Suprapubic skin (tissue), 4 donors: Measurements from ENCODE around the gene MAST4. TPM values are rescaled to one million over a fixed set of nuclear protein-coding genes. Genes with fewer than 3 reads are reported as not detected.
A peak's percentile ranks its signal among the peaks of the same experiment; 100 is the strongest.

Source experiments
- DNase-seq, 2 donors: peaks; one replicate each; pipeline ENCODE4 v3.0.0-alpha.2; 2019; ENCODE audit warnings: low spot score in 2 of 2
- H3K27ac ChIP-seq: fragments of 200-600 bp; sonication (generic); one replicate; pipeline ENCODE4 v1.5.1; 2019
- H3K27me3 ChIP-seq: fragments of 200-600 bp; sonication (generic); one replicate; pipeline ENCODE4 v1.5.1; 2019
- H3K36me3 ChIP-seq: fragments of 200-600 bp; sonication (generic); one replicate; pipeline ENCODE4 v1.5.1; 2019
- H3K4me1 ChIP-seq: fragments of 200-600 bp; sonication (generic); one replicate; pipeline ENCODE4 v1.5.1; 2019
- H3K4me3 ChIP-seq: fragments of 200-600 bp; sonication (generic); one replicate; pipeline ENCODE4 v1.5.1; 2019; ENCODE audit warnings: mild to moderate bottlenecking
- H3K9me3 ChIP-seq: fragments of 200-600 bp; sonication (generic); one replicate; pipeline ENCODE4 v1.5.1; 2019
- CTCF ChIP-seq, 2 donors: fragments of 200-600 bp in 1 of 2; fragments of 450-650 bp in 1 of 2; sonication (generic) in 1 of 2; IDR thresholded peaks; one replicate each; pipeline ENCODE4 v1.5.1; 2016 to 2019; ENCODE audit warnings: antibody characterized with exemption in 2 of 2, mild to moderate bottlenecking in 1 of 2, moderate library complexity in 1 of 2
- EP300 ChIP-seq: sonication (generic); formaldehyde crosslinking; IDR thresholded peaks from one replicate; pipeline ENCODE4 v1.6.1; 2017; ENCODE audit warnings: antibody characterized with exemption
- POLR2A ChIP-seq, 2 donors: fragments of 450-650 bp; IDR thresholded peaks; one replicate each; pipeline ENCODE4 v1.6.1; 2017; ENCODE audit warnings: antibody characterized with exemption in 2 of 2, mild to moderate bottlenecking in 2 of 2, moderate library complexity in 2 of 2
- POLR2AphosphoS5 ChIP-seq, 3 donors: sonication (generic); formaldehyde crosslinking; IDR thresholded peaks; one replicate each; pipeline ENCODE4 v1.6.1; 2017; ENCODE audit warnings: antibody characterized with exemption in 3 of 3
- WGBS: methylation state at CpG from one replicate; pipeline ENCODE4 v1.1.5; 2018; 5-methylcytosine and 5-hydroxymethylcytosine counted together
- total RNA-seq, 4 donors: library from RNA; depleted of rRNA; stranded (reverse); fragments of >200 nt; gene quantifications; one replicate each; pipeline ENCODE4 v1.1.0, GENCODE V29; 2016

MAST4 gene
- total RNA-seq, 4 donors from 2014 or later: 79.2 to 144 (median 98.1) TPM

- Histone ChIP-seq H3K36me3 (no peaks in the 10 kb centered on the region), H3K27ac (peak overlapping the region; percentile 83), H3K9me3 (no peaks in the 10 kb centered on the region), H3K27me3 (no peaks in the 10 kb centered on the region), H3K4me3 (no peak overlapping the region), H3K4me1 (peaks cover 47% of the 10 kb centered on the region)
- TF ChIP-seq EP300 (no peak), CTCF (IDR thresholded peaks at IDR 0.05) (no peak), POLR2A (IDR thresholded peaks at IDR 0.05) (no peak), POLR2AphosphoS5 (IDR thresholded peaks at IDR 0.05) (no peak)
- 68% methylated on average over 4 of the region's 4 CpGs for WGBS
- no peak for DNase-seq
Observed at GRCh38 chr5:67094476-67095300, 498.5 kb downstream of the MAST4 start.

DNA sequence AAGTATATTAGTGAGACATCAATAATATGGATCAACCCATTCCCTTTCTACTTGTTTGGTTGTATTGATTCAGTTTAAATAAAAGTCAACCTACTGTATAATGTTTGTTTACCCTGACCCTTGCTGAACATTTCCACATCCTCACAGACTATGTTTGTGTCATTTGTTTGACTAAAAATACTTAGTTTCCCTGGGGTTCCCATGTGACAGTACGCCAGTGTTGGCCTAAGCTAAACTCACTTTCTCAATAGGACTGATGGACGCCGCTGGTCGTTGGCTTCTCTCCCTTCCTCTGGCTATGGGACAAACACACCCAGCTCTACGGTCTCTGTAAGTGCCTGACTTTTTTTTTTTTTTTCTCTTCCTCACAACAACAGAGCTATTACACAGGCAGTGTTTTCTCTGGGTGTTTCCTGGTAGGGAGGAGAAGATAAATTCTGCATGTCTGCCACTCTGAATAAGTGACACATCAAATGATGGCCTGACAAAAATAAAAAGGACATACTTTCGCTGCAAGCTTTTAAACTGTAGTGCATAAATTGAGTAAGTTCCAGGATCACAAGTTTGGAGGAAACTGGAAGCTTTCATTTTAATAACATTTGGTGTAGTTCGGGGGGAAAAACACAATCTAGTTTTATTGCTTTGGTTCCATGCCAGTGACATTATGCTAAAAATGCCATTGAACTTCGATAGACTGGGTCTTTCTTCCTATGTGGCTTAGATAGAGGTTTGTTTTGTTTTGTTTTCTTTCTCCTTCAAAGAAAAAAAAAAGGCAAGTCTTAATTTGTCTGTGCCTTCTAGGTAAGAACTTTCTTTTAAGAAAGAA, 499.4 kb downstream of the MAST4 start:
- Histone ChIP-seq H3K4me3 (peak overlapping the region; percentile 21), H3K4me1 (peaks cover 47% of the 10 kb centered on the region), H3K36me3 (peaks cover 3% of the 10 kb centered on the region), H3K27ac (peak overlapping the region; percentile 83), H3K27me3 (no peaks in the 10 kb centered on the region), H3K9me3 (no peaks in the 10 kb centered on the region)
- peak; percentile 85 to 88 for DNase-seq
- WGBS: 14% methylated on average over 8 of the region's 8 CpGs
- peak in 1 of 3 donors; percentile 10 for TF ChIP-seq POLR2AphosphoS5 (IDR thresholded peaks at IDR 0.05)
- TF ChIP-seq POLR2A (IDR thresholded peaks at IDR 0.05): no peak
- TF ChIP-seq EP300: no peak
- no peak for TF ChIP-seq CTCF (IDR thresholded peaks at IDR 0.05)

DNA sequence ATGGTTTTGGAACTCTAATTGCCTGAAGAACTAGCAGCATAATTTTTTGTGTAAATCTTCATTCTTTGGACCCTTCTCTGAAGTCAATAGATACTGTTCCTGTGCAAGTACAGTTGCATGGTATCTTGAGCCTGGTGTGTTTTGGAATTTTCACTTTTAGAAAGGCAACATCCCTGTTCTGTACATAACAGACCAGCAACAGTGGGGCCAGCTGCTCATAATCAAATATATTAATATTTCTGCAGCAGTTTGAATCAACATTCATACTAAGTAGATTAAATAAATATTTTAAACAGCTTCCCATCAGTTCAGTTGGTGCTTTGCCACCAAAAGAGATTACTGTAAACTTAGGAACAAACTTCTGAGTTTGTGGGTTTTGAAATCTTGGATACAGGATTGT, 502.5 kb downstream of the MAST4 start:
- Histone ChIP-seq H3K4me3 (no peak overlapping the region), H3K27me3 (no peaks in the 10 kb centered on the region), H3K9me3 (no peaks in the 10 kb centered on the region), H3K36me3 (peaks cover 24% of the 10 kb centered on the region), H3K4me1 (peaks cover 28% of the 10 kb centered on the region), H3K27ac (no peak overlapping the region)
- TF ChIP-seq EP300: no peak
- no peak for TF ChIP-seq CTCF (IDR thresholded peaks at IDR 0.05)
- TF ChIP-seq POLR2AphosphoS5 (IDR thresholded peaks at IDR 0.05): no peak
- no peak for TF ChIP-seq POLR2A (IDR thresholded peaks at IDR 0.05)
- no peak for DNase-seq

DNA sequence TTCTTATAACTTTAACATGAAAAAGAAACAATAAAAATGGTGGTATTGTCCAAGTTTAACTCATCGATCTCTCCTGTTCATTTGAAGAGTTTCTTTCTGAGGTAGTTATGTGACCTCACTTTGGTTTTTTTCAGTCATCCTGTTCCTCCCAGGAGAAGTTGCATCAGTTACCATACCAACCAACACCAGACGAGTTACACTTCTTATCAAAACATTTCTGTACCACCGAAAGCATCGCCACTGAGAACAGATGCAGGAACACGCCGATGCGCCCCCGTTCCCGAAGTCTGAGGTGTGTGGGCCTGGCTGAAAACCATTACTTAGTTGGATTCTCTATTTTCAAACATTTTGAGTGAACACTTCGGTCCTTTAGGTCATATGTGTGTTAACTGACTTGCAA, 504.1 kb downstream of the MAST4 start:
- Histone ChIP-seq H3K4me1 (peaks cover 12% of the 10 kb centered on the region), H3K27me3 (no peaks in the 10 kb centered on the region), H3K36me3 (peaks cover 38% of the 10 kb centered on the region), H3K9me3 (no peaks in the 10 kb centered on the region), H3K27ac (no peak overlapping the region), H3K4me3 (no peak overlapping the region)
- 93% methylated on average over 10 of the region's 10 CpGs for WGBS
- TF ChIP-seq POLR2A (IDR thresholded peaks at IDR 0.05) (no peak), CTCF (IDR thresholded peaks at IDR 0.05) (no peak), POLR2AphosphoS5 (IDR thresholded peaks at IDR 0.05) (no peak), EP300 (no peak)
- DNase-seq: no peak

GRCh38 chr5:67102708-67103107, 506.5 kb downstream of the MAST4 start:
- no peak for DNase-seq
- Histone ChIP-seq H3K27ac (no peak overlapping the region), H3K4me3 (no peak overlapping the region), H3K27me3 (no peaks in the 10 kb centered on the region), H3K36me3 (peaks cover 58% of the 10 kb centered on the region), H3K9me3 (no peaks in the 10 kb centered on the region), H3K4me1 (no peaks in the 10 kb centered on the region)
- TF ChIP-seq POLR2A (IDR thresholded peaks at IDR 0.05) (no peak), CTCF (IDR thresholded peaks at IDR 0.05) (no peak), EP300 (no peak), POLR2AphosphoS5 (IDR thresholded peaks at IDR 0.05) (no peak)
- WGBS: 88% methylated on average over 4 of the region's 4 CpGs
